ENCODE results near the gene GRPR. TPM values are rescaled to one million over a fixed set of nuclear protein-coding genes. Genes with fewer than 3 reads are reported as not detected.

The GRPR gene
- total RNA-seq, 2 donors from 2014 or later, result 0.37 TPM; not detected in 1

GRCh38 chrX:16120431-16120830, 2.9 kb upstream of the GRPR start:
- Histone ChIP-seq H3K9me3 (peaks cover 0 to 17% of the 10 kb centered on the region in 2 donors), H3K4me3 (no peak overlapping the region), H3K36me3 (no peaks in the 10 kb centered on the region), H3K27ac (no peak overlapping the region), H3K27me3 (no peaks in the 10 kb centered on the region), H3K4me1 (no peaks in the 10 kb centered on the region)
- TF ChIP-seq CTCF (IDR thresholded peaks at IDR 0.05), result no peak
- DNase-seq (ENCODE audit: low spot score), result no peak

- no peaks in the 10 kb centered on the region for H3K27me3 ChIP-seq
- H3K27ac ChIP-seq, result no peak overlapping the region
- DNase-seq (ENCODE audit: low spot score), result no peak
- no peaks in the 10 kb centered on the region for H3K4me1 ChIP-seq
- peaks cover 0 to 6% of the 10 kb centered on the region in 2 donors for H3K9me3 ChIP-seq
- no peak for TF ChIP-seq CTCF (IDR thresholded peaks at IDR 0.05)
- H3K4me3 ChIP-seq, result no peak overlapping the region
- no peaks in the 10 kb centered on the region for H3K36me3 ChIP-seq
Observed at GRCh38 chrX:16124201-16124600, 836 bp downstream of the GRPR start.

GRCh38 chrX:16125520-16126149, 2.3 kb downstream of the GRPR start:
- H3K27me3 ChIP-seq, result no peaks in the 10 kb centered on the region
- H3K27ac ChIP-seq, result no peak overlapping the region
- TF ChIP-seq CTCF (IDR thresholded peaks at IDR 0.05), result no peak
- no peaks in the 10 kb centered on the region for H3K4me1 ChIP-seq
- DNase-seq (ENCODE audit: low spot score), result no peak
- no peak overlapping the region for H3K4me3 ChIP-seq
- H3K9me3 ChIP-seq, result no peaks in the 10 kb centered on the region
- H3K36me3 ChIP-seq, result no peaks in the 10 kb centered on the region

- DNase-seq (ENCODE audit: low spot score), result no peak
- Histone ChIP-seq H3K27me3 (no peaks in the 10 kb centered on the region), H3K9me3 (no peaks in the 10 kb centered on the region), H3K4me3 (no peak overlapping the region), H3K27ac (no peak overlapping the region), H3K36me3 (no peaks in the 10 kb centered on the region), H3K4me1 (no peaks in the 10 kb centered on the region)
- TF ChIP-seq CTCF (IDR thresholded peaks at IDR 0.05), result no peak
Observed at GRCh38 chrX:16130707-16131106, 7.3 kb downstream of the GRPR start.

- H3K27ac ChIP-seq, result no peak overlapping the region
- no peaks in the 10 kb centered on the region for H3K36me3 ChIP-seq
- no peak overlapping the region for H3K4me3 ChIP-seq
- DNase-seq (ENCODE audit: low spot score), result no peak
- no peaks in the 10 kb centered on the region for H3K9me3 ChIP-seq
- no peak for TF ChIP-seq CTCF (IDR thresholded peaks at IDR 0.05)
- H3K27me3 ChIP-seq, result no peaks in the 10 kb centered on the region
- no peaks in the 10 kb centered on the region for H3K4me1 ChIP-seq
Observed at GRCh38 chrX:16134936-16135335, 11.6 kb downstream of the GRPR start.

GRCh38 chrX:16136080-16136479, 12.7 kb downstream of the GRPR start:
- Histone ChIP-seq H3K27me3 (no peaks in the 10 kb centered on the region), H3K9me3 (no peaks in the 10 kb centered on the region), H3K4me3 (no peak overlapping the region), H3K4me1 (no peaks in the 10 kb centered on the region), H3K27ac (no peak overlapping the region), H3K36me3 (no peaks in the 10 kb centered on the region)
- no peak for DNase-seq (ENCODE audit: low spot score)
- no peak for TF ChIP-seq CTCF (IDR thresholded peaks at IDR 0.05)

Measured in right atrium auricular region (tissue), 2 donors.